SK-N-SH treated with all-trans-retinoic acid at 6 μM for 48 hours (cell line): ENCODE measurements around the gene OBI1.

ENCODE experiments used
- CSRNP3 ChIP-seq: fragments of 250-450 bp; sonication (Bioruptor Pico); IDR thresholded peaks from 2 replicates; pipeline ENCODE4 v1.5.1; 2021; ENCODE audit warnings: mild to moderate bottlenecking, moderate library complexity
- PATZ1 ChIP-seq: fragments of 250-450 bp; sonication (Bioruptor Pico); IDR thresholded peaks from 2 replicates; pipeline ENCODE4 v1.8.0; 2020; ENCODE audit warnings: mild to moderate bottlenecking, moderate library complexity, borderline replicate concordance
- POU6F1 ChIP-seq: fragments of 250-450 bp; sonication (Bioruptor Pico); IDR thresholded peaks from 2 replicates; pipeline ENCODE4 v1.8.0; 2021; ENCODE audit warnings: low read depth, mild to moderate bottlenecking, moderate library complexity, borderline replicate concordance
- TCF4 ChIP-seq: fragments of 250-450 bp; sonication (Bioruptor Pico); IDR thresholded peaks from 2 replicates; pipeline ENCODE4 v1.8.0; 2021; ENCODE audit warnings: mild to moderate bottlenecking, moderate library complexity, borderline replicate concordance
- ZNF565 ChIP-seq: fragments of 450-650 bp; formaldehyde crosslinking; conservative IDR thresholded peaks from 2 replicates; pipeline ENCODE4 v1.5.0; 2020; ENCODE audit warnings: low read depth, mild to moderate bottlenecking, moderate library complexity

- TF ChIP-seq PATZ1 (no peak), CSRNP3 (CRISPR knock-in tag) (no peak), TCF4 (CRISPR knock-in tag) (no peak), POU6F1 (no peak), ZNF565 (CRISPR knock-in tag) (no peak)
These were observed 30.1 kb upstream of the OBI1 start for GRCh38 chr13:78689011-78689410.
